Measurements from ENCODE around the gene CTDP1.

DNA sequence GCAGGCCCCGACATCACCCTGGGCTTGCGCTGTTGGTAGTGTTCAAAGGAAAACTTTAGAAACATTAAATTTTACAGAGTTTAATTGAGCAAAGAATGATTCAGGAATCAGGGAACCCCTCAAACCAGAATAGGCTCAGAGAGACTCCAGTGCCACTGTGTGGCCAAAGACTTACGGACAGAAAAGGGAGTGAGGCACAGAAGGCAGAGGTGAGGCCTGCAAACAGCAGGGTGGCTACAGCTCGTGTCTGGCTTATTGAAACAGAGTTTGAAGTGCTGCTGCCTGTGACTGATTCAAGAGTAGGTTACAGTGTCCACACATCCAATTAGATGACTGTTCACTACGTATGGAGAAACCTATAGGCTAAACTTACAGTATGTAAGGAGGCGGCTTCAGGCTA lies 2.4 kb upstream of the CTDP1 start:
- TF ChIP-seq, protein P1, sequence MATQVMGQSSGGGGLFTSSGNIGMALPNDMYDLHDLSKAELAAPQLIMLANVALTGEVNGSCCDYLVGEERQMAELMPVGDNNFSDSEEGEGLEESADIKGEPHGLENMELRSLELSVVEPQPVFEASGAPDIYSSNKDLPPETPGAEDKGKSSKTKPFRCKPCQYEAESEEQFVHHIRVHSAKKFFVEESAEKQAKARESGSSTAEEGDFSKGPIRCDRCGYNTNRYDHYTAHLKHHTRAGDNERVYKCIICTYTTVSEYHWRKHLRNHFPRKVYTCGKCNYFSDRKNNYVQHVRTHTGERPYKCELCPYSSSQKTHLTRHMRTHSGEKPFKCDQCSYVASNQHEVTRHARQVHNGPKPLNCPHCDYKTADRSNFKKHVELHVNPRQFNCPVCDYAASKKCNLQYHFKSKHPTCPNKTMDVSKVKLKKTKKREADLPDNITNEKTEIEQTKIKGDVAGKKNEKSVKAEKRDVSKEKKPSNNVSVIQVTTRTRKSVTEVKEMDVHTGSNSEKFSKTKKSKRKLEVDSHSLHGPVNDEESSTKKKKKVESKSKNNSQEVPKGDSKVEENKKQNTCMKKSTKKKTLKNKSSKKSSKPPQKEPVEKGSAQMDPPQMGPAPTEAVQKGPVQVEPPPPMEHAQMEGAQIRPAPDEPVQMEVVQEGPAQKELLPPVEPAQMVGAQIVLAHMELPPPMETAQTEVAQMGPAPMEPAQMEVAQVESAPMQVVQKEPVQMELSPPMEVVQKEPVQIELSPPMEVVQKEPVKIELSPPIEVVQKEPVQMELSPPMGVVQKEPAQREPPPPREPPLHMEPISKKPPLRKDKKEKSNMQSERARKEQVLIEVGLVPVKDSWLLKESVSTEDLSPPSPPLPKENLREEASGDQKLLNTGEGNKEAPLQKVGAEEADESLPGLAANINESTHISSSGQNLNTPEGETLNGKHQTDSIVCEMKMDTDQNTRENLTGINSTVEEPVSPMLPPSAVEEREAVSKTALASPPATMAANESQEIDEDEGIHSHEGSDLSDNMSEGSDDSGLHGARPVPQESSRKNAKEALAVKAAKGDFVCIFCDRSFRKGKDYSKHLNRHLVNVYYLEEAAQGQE (IDR thresholded peaks at IDR 0.05; ENCODE audit: insufficient read depth in 1 of 2, low read depth in 2 of 2, low read length in 2 of 2) = no peak
- TF ChIP-seq POLR2AphosphoS5 (IDR thresholded peaks at IDR 0.05; ENCODE audit: low read depth, low read length) = no peak
- TF ChIP-seq SIN3A (IDR thresholded peaks at IDR 0.05; ENCODE audit: borderline replicate concordance, insufficient read depth, low read length) = no peak
- no peak for TF ChIP-seq TAF1 (IDR thresholded peaks at IDR 0.05; ENCODE audit: borderline replicate concordance, insufficient read depth, low read length)
